Gastrocnemius medialis (tissue), 4 donors: ENCODE measurements around the gene APOC3.

Source experiments
- CTCF ChIP-seq, 5 experiments: fragments of 450-650 bp in 3 of 5; fragments of 200-600 bp in 2 of 5; sonication (generic) in 2 of 5; IDR thresholded peaks in 4 of 5; conservative IDR thresholded peaks in 1 of 5; 1 replicate in 4 of 5; 2 replicates in 1 of 5; pipeline ENCODE4 v1.5.1; 2016 to 2019; ENCODE audit warnings: antibody characterized with exemption in 5 of 5, mild to moderate bottlenecking in 3 of 5, moderate library complexity in 3 of 5
- POLR2A ChIP-seq, 2 donors: fragments of 450-650 bp; IDR thresholded peaks; one replicate each; pipeline ENCODE4 v1.6.1; 2017; ENCODE audit warnings: antibody characterized with exemption in 2 of 2, mild to moderate bottlenecking in 2 of 2, moderate library complexity in 2 of 2

- TF ChIP-seq CTCF (IDR thresholded peaks at IDR 0.05 in 4 of 5, conservative IDR thresholded peaks at IDR 0.05 in 1 of 5) (no peak), POLR2A (IDR thresholded peaks at IDR 0.05) (no peak)
Observed at GRCh38 chr11:116791813-116792143, 37.9 kb upstream of the APOC3 start, which contains the start of gene APOA5.
